Measurements from ENCODE around the gene KLF1. TPM values are rescaled to one million over a fixed set of nuclear protein-coding genes. Genes with fewer than 3 reads are reported as not detected.

Gene KLF1
- total and polyA plus RNA-seq, 11 donors, result 0.19 to 0.25 TPM; not detected in 9

DNA sequence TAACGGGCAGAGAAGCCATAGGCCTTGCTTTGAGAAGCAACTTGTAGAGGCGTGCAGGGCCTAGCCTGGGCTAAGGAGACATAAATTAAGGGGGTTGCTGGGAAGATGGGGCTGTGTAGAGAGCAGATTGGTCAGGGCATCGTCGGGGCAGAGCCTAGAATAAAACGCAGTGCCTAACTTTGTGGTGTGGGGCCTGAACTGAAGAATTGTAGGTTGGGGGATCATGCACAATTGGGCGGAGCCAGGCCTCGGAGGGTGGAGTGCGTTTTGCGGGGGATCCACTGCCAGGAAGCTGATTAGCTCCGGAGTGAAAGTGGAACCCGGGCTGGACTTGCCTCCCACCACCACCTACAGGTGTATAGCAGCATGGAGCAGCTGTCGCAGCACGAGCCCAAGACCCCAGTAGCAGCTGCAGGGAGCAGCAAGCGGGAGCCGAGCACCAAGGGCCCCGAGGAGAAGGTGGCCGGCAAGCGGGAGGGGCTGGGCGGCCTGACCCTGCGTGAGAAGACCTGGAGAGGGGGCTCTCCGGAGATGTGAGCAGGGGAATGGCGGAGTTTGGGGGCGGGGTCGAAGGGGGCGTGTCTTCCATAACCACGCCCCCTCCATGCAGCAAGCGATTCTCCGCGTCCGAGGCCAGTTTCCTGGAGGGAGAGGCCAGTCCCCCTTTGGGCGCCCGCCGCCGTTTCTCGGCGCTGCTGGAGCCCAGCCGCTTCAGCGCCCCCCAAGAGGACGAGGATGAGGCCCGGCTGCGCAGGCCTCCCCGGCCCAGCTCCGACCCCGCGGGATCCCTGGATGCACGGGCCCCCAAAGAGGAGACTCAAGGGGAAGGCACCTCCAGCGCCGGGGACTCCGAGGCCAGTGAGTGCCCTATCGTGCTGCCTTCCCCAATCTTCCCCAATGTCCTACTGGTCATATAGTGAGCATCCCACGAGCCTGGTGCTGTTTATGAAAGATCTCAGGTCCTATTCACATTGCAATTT is 19.6 kb downstream of the KLF1 start:
- DNase-seq, result peak in 4 of 5 donors; percentile 39 to 73 (median 54)
- WGBS, 4 donors, result 11 to 20% (median 16%) methylated on average over 33 to 51 of the region's 51 CpGs
- Histone ChIP-seq H3K4me1 (peaks cover 0 to 9% (median 4%) of the 10 kb centered on the region in 12 donors), H3K36me3 (no peaks in the 10 kb centered on the region), H3K9me3 (no peaks in the 10 kb centered on the region), H3K4me3 (peak overlapping the region in 10 of 12 donors; percentile 12 to 51 (median 40)), H3K27ac (no peak overlapping the region), H3K27me3 (peaks cover 0 to 22% (median 6%) of the 10 kb centered on the region in 9 donors)
- ATAC-seq, result peak in 3 of 4 donors; percentile 44 to 66 (median 60)
- no peak for TF ChIP-seq POLR2A (IDR thresholded peaks at IDR 0.05)
- TF ChIP-seq, protein P1, sequence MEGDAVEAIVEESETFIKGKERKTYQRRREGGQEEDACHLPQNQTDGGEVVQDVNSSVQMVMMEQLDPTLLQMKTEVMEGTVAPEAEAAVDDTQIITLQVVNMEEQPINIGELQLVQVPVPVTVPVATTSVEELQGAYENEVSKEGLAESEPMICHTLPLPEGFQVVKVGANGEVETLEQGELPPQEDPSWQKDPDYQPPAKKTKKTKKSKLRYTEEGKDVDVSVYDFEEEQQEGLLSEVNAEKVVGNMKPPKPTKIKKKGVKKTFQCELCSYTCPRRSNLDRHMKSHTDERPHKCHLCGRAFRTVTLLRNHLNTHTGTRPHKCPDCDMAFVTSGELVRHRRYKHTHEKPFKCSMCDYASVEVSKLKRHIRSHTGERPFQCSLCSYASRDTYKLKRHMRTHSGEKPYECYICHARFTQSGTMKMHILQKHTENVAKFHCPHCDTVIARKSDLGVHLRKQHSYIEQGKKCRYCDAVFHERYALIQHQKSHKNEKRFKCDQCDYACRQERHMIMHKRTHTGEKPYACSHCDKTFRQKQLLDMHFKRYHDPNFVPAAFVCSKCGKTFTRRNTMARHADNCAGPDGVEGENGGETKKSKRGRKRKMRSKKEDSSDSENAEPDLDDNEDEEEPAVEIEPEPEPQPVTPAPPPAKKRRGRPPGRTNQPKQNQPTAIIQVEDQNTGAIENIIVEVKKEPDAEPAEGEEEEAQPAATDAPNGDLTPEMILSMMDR (IDR thresholded peaks at IDR 0.05), result no peak
- intact Hi-C loops (cut with DNase I), result no loop called here

DNA sequence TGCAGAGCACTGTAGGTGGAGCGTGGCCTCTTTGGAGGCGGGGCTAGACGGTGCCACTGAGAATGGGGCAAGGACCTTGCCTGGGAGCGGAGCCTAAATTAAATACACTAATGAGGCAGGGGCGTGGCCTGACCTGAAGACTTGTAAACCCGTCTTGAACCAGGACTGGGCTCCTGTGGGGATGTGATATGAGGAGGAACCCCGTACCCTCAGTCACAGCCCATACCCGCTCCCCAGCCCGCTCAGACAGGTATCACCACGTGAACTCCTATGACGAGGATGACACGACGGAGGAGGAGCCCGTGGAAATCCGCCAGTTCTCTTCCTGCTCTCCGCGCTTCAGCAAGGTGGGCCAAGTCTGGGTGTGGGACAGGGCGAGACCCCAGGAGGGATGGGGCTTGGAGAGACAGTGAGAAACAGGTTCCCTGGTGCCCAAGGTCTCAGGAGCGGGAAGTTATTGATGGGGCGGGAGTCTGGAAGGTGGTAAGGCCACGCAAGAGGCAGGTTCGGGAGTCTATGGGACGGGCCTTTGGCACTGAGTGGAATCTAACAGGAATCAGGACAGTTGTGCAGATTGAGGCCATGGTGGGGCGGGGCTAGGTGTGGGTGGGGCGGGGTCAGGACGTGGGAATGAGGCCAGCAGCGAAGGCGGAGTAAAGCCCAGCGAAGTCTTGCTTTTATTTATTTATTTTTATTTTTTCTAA is 20.4 kb downstream of the KLF1 start:
- H3K27ac ChIP-seq, result no peak overlapping the region
- H3K4me1 ChIP-seq, result peaks cover 0 to 9% (median 4%) of the 10 kb centered on the region in 12 donors
- WGBS, 4 donors, result 89 to 90% (median 89%) methylated on average over 29 of the region's 29 CpGs
- no peak for ATAC-seq
- intact Hi-C loops (cut with DNase I), result no loop called here
- TF ChIP-seq POLR2A (IDR thresholded peaks at IDR 0.05), result no peak
- TF ChIP-seq, protein P1 (IDR thresholded peaks at IDR 0.05), result no peak
- no peaks in the 10 kb centered on the region for H3K9me3 ChIP-seq
- H3K36me3 ChIP-seq, result no peaks in the 10 kb centered on the region
- H3K27me3 ChIP-seq, result peaks cover 0 to 22% (median 6%) of the 10 kb centered on the region in 9 donors
- no peak overlapping the region for H3K4me3 ChIP-seq
- DNase-seq, result no peak

DNA sequence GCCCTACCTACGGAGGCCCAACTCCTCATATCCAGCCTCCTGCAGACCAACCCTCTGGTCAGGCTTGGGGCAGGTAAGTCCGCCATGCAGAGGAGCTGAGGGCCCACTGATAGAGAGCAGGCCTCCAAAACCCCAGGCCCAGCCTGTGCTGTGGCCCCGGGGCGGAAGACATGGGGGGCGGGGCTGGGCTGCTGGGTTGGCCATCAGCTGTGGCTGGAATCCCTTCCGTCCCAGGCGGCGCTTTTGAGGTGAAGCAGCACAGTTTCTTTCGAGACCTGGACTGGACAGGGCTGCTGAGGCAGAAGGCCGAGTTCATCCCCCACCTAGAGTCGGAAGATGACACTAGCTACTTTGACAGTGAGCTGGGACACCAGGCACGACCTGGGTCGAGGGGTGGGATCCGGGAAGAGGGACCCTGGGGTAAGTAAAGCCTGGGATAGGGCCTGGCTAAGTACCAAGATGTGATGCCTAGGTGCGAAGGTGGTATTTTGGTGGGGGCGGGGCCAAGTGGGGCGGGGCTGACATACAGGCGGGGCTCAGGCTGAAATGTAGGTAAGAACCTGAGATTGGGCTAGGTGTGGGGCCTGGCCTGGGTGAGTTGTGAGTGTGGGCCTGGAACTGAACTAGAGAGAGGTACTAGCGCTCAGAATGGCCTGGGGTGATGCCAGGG is 21.1 kb downstream of the KLF1 start:
- TF ChIP-seq, protein P1 (IDR thresholded peaks at IDR 0.05), result no peak
- no peak for TF ChIP-seq POLR2A (IDR thresholded peaks at IDR 0.05)
- intact Hi-C loops (cut with DNase I), result no loop called here
- H3K27ac ChIP-seq, result no peak overlapping the region
- H3K36me3 ChIP-seq, result no peaks in the 10 kb centered on the region
- H3K9me3 ChIP-seq, result no peaks in the 10 kb centered on the region
- 77 to 84% (median 79%) methylated on average over 18 to 19 of the region's 19 CpGs for WGBS, 4 donors
- no peak for ATAC-seq
- DNase-seq, result no peak
- no peak overlapping the region for H3K4me3 ChIP-seq
- H3K4me1 ChIP-seq, result peaks cover 0 to 9% (median 4%) of the 10 kb centered on the region in 12 donors
- H3K27me3 ChIP-seq, result peaks cover 0 to 22% (median 6%) of the 10 kb centered on the region in 9 donors
